ENCODE data around the gene POU6F1.
"Not testable (repeated sequence)": the region's sequence is repeated elsewhere in the genome, so short reads cannot be mapped to it uniquely, and the experiment has no call there.

Gene POU6F1

GRCh38 chr12:51227962-51228361, 10.1 kb upstream of the POU6F1 start:
- no peak for DNase-seq

- not testable (repeated sequence) for DNase-seq
Measured at GRCh38 chr12:51227112-51227511, 9.2 kb upstream of the POU6F1 start.

- DNase-seq, result no peak
Measured at GRCh38 chr12:51225771-51226170, 7.9 kb upstream of the POU6F1 start.

GRCh38 chr12:51225234-51225633, 7.4 kb upstream of the POU6F1 start:
- DNase-seq, result no peak

GRCh38 chr12:51224625-51225024, 6.8 kb upstream of the POU6F1 start:
- DNase-seq, result no peak

GRCh38 chr12:51222461-51222860, 4.6 kb upstream of the POU6F1 start:
- no peak for DNase-seq

- not testable (repeated sequence) for DNase-seq
Measured at GRCh38 chr12:51219857-51220256, 2.0 kb upstream of the POU6F1 start.

GRCh38 chr12:51219322-51219721, 1.5 kb upstream of the POU6F1 start:
- no peak for DNase-seq

- no peak for DNase-seq
Measured at GRCh38 chr12:51218607-51219161, 822 bp upstream of the POU6F1 start.

- no peak for DNase-seq
Measured at GRCh38 chr12:51217133-51217967, 512 bp downstream of the POU6F1 start.

- DNase-seq, result no peak
Measured at GRCh38 chr12:51216642-51217041, 1.2 kb downstream of the POU6F1 start.

- no peak for DNase-seq
Measured at GRCh38 chr12:51214895-51215294, 3.0 kb downstream of the POU6F1 start.

- DNase-seq, result no peak
Measured at GRCh38 chr12:51210690-51211395, 7.0 kb downstream of the POU6F1 start.

GRCh38 chr12:51209259-51209658, 8.6 kb downstream of the POU6F1 start:
- DNase-seq, result no peak

GRCh38 chr12:51208016-51208660, 9.7 kb downstream of the POU6F1 start:
- no peak for DNase-seq

GRCh38 chr12:51205350-51205749, 12.5 kb downstream of the POU6F1 start:
- no peak for DNase-seq

GRCh38 chr12:51202718-51203117, 15.1 kb downstream of the POU6F1 start:
- no peak for DNase-seq

GRCh38 chr12:51200806-51201205, 17.1 kb downstream of the POU6F1 start:
- no peak for DNase-seq

GRCh38 chr12:51200156-51200555, 17.7 kb downstream of the POU6F1 start:
- no peak for DNase-seq

GRCh38 chr12:51199366-51199945, 18.4 kb downstream of the POU6F1 start:
- DNase-seq, result no peak

- DNase-seq, result no peak
Measured at GRCh38 chr12:51198568-51199365, 19.1 kb downstream of the POU6F1 start.
